ENCODE results near the gene POU2AF1. TPM values are rescaled to one million over a fixed set of nuclear protein-coding genes. Genes with fewer than 3 reads are reported as not detected.

POU2AF1 gene
- total and polyA plus RNA-seq, 4 donors = 0.21 to 2.0 (median 0.83) TPM

GRCh38 chr11:111310723-111311122 is 68.4 kb downstream of the POU2AF1 start:
- 90% methylated on average over 6 of the region's 6 CpGs for WGBS
- H3K27ac ChIP-seq (ENCODE audit: low read depth in 1 of 2, low read length in 2 of 2) = no peak overlapping the region
- no peaks in the 10 kb centered on the region for H3K9me3 ChIP-seq (ENCODE audit: control insufficient read depth in 4 of 4, low read length in 3 of 4)
- peaks cover 2 to 12% (median 8%) of the 10 kb centered on the region in 4 donors for H3K4me1 ChIP-seq (ENCODE audit: control insufficient read depth in 4 of 4, insufficient read depth in 4 of 4, low read length in 3 of 4)
- no peak overlapping the region for H3K9ac ChIP-seq (ENCODE audit: low read depth in 1 of 2, low read length in 2 of 2)
- TF ChIP-seq TAF1 (conservative IDR thresholded peaks at IDR 0.05) (no peak), HNF4A (conservative IDR thresholded peaks at IDR 0.05) (no peak), NR2F2 (IDR thresholded peaks at IDR 0.05) (no peak), YY1 (IDR thresholded peaks at IDR 0.05) (no peak), JUND (IDR thresholded peaks at IDR 0.05) (no peak), RAD21 (IDR thresholded peaks at IDR 0.05) (no peak), FOXA2 (IDR thresholded peaks at IDR 0.05) (no peak), REST (IDR thresholded peaks at IDR 0.05) (no peak), MAX (IDR thresholded peaks at IDR 0.05) (no peak)
- TF ChIP-seq, protein P1, sequence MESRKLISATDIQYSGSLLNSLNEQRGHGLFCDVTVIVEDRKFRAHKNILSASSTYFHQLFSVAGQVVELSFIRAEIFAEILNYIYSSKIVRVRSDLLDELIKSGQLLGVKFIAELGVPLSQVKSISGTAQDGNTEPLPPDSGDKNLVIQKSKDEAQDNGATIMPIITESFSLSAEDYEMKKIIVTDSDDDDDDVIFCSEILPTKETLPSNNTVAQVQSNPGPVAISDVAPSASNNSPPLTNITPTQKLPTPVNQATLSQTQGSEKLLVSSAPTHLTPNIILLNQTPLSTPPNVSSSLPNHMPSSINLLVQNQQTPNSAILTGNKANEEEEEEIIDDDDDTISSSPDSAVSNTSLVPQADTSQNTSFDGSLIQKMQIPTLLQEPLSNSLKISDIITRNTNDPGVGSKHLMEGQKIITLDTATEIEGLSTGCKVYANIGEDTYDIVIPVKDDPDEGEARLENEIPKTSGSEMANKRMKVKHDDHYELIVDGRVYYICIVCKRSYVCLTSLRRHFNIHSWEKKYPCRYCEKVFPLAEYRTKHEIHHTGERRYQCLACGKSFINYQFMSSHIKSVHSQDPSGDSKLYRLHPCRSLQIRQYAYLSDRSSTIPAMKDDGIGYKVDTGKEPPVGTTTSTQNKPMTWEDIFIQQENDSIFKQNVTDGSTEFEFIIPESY (IDR thresholded peaks at IDR 0.05) = no peak
- no peak for DNase-seq (ENCODE audit: low spot score)
- H3K27me3 ChIP-seq (ENCODE audit: control insufficient read depth in 4 of 4, insufficient read depth in 4 of 4, low read length in 3 of 4) = no peaks in the 10 kb centered on the region
- H3K4me3 ChIP-seq (ENCODE audit: low read depth in 1 of 3, low read length in 3 of 3) = no peak overlapping the region
- H3K36me3 ChIP-seq (ENCODE audit: control insufficient read depth in 4 of 4, insufficient read depth in 3 of 4, low read depth in 1 of 4, low read length in 3 of 4) = no peaks in the 10 kb centered on the region

GRCh38 chr11:111310088-111310487 is 69.0 kb downstream of the POU2AF1 start:
- Histone ChIP-seq H3K9me3 (ENCODE audit: control insufficient read depth in 4 of 4, low read length in 3 of 4) (no peaks in the 10 kb centered on the region), H3K27ac (ENCODE audit: low read depth in 1 of 2, low read length in 2 of 2) (no peak overlapping the region), H3K36me3 (ENCODE audit: control insufficient read depth in 4 of 4, insufficient read depth in 3 of 4, low read depth in 1 of 4, low read length in 3 of 4) (no peaks in the 10 kb centered on the region), H3K9ac (ENCODE audit: low read depth in 1 of 2, low read length in 2 of 2) (no peak overlapping the region), H3K27me3 (ENCODE audit: control insufficient read depth in 4 of 4, insufficient read depth in 4 of 4, low read length in 3 of 4) (no peaks in the 10 kb centered on the region), H3K4me1 (ENCODE audit: control insufficient read depth in 4 of 4, insufficient read depth in 4 of 4, low read length in 3 of 4) (peaks cover 2 to 12% (median 8%) of the 10 kb centered on the region in 4 donors), H3K4me3 (ENCODE audit: low read depth in 1 of 3, low read length in 3 of 3) (no peak overlapping the region)
- WGBS = 67% methylated on average over 3 of the region's 3 CpGs
- no peak for TF ChIP-seq HNF4G (IDR thresholded peaks at IDR 0.05)
- TF ChIP-seq FOXA2 (IDR thresholded peaks at IDR 0.05) = no peak
- no peak for TF ChIP-seq MAX (IDR thresholded peaks at IDR 0.05)
- TF ChIP-seq YY1 (IDR thresholded peaks at IDR 0.05) = no peak
- no peak for TF ChIP-seq REST (IDR thresholded peaks at IDR 0.05)
- TF ChIP-seq SP1 (IDR thresholded peaks at IDR 0.05) = no peak
- no peak for TF ChIP-seq ATF3 (IDR thresholded peaks at IDR 0.05)
- TF ChIP-seq GABPA (IDR thresholded peaks at IDR 0.05 in 1 of 2, conservative IDR thresholded peaks at IDR 0.05 in 1 of 2) = no peak
- TF ChIP-seq RAD21 (IDR thresholded peaks at IDR 0.05) = no peak
- TF ChIP-seq NR2F2 (IDR thresholded peaks at IDR 0.05) = no peak
- TF ChIP-seq EGR1 (IDR thresholded peaks at IDR 0.05; ENCODE audit: low read depth in 2 of 2) = no peak
- TF ChIP-seq, protein P2, sequence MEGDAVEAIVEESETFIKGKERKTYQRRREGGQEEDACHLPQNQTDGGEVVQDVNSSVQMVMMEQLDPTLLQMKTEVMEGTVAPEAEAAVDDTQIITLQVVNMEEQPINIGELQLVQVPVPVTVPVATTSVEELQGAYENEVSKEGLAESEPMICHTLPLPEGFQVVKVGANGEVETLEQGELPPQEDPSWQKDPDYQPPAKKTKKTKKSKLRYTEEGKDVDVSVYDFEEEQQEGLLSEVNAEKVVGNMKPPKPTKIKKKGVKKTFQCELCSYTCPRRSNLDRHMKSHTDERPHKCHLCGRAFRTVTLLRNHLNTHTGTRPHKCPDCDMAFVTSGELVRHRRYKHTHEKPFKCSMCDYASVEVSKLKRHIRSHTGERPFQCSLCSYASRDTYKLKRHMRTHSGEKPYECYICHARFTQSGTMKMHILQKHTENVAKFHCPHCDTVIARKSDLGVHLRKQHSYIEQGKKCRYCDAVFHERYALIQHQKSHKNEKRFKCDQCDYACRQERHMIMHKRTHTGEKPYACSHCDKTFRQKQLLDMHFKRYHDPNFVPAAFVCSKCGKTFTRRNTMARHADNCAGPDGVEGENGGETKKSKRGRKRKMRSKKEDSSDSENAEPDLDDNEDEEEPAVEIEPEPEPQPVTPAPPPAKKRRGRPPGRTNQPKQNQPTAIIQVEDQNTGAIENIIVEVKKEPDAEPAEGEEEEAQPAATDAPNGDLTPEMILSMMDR (IDR thresholded peaks at IDR 0.05; ENCODE audit: low read depth, low read length, missing input control) = no peak
- TF ChIP-seq JUND (IDR thresholded peaks at IDR 0.05) = no peak
- no peak for TF ChIP-seq FOXA1 (IDR thresholded peaks at IDR 0.05)
- no peak for TF ChIP-seq HNF4A (conservative IDR thresholded peaks at IDR 0.05)
- TF ChIP-seq RXRA (IDR thresholded peaks at IDR 0.05) = no peak
- no peak for DNase-seq (ENCODE audit: low spot score)

Data from liver (tissue), 9 donors.